ENCODE data around the gene RPL15.

Gene RPL15

GRCh38 chr3:23960649-23961048, 43.7 kb downstream of the RPL15 start:
- Histone ChIP-seq H3K9me3 (ENCODE audit: insufficient read depth, low read length) (no peaks in the 10 kb centered on the region), H3K9me2 (replicated peaks; ENCODE audit: insufficient read depth, low read length) (no peaks in the 10 kb centered on the region), H3K36me3 (ENCODE audit: low read length) (no peaks in the 10 kb centered on the region), H3K27ac (ENCODE audit: low read depth, low read length) (no peak overlapping the region), H3K4me3 (ENCODE audit: insufficient read depth, low read length, poor library complexity, severe bottlenecking) (no peak overlapping the region), H3K4me2 (ENCODE audit: low read depth, low read length, poor library complexity, severe bottlenecking) (no peak overlapping the region), H3F3A (ENCODE audit: insufficient read depth) (0 out of 2 replicates have a peak, but pooled peaks cover 3% of the 10 kb centered on the region), H4K20me1 (ENCODE audit: low read depth, low read length) (no peaks in the 10 kb centered on the region), H3K79me2 (ENCODE audit: insufficient read depth, low read length) (no peaks in the 10 kb centered on the region), H2AFZ (ENCODE audit: low read depth, low read length, severe bottlenecking) (no peak overlapping the region), H3K27me3 (ENCODE audit: low read length) (no peaks in the 10 kb centered on the region), H3K9ac (ENCODE audit: low read length) (no peak overlapping the region)
- TF ChIP-seq EZH2phosphoT487 (conservative IDR thresholded peaks at IDR 0.05; ENCODE audit: low read length) (no peak), CTCF (IDR thresholded peaks at IDR 0.05; ENCODE audit: insufficient read depth, low read length, poor library complexity, severe bottlenecking) (no peak)

GRCh38 chr3:23961066-23961465, 44.1 kb downstream of the RPL15 start:
- Histone ChIP-seq H3K79me2 (ENCODE audit: insufficient read depth, low read length) (no peaks in the 10 kb centered on the region), H3K27ac (ENCODE audit: low read depth, low read length) (no peak overlapping the region), H4K20me1 (ENCODE audit: low read depth, low read length) (no peaks in the 10 kb centered on the region), H3K4me3 (ENCODE audit: insufficient read depth, low read length, poor library complexity, severe bottlenecking) (no peak overlapping the region), H2AFZ (ENCODE audit: low read depth, low read length, severe bottlenecking) (no peak overlapping the region), H3K9ac (ENCODE audit: low read length) (no peak overlapping the region), H3K4me2 (ENCODE audit: low read depth, low read length, poor library complexity, severe bottlenecking) (no peak overlapping the region), H3F3A (ENCODE audit: insufficient read depth) (0 out of 2 replicates have a peak, but pooled peaks cover 3% of the 10 kb centered on the region), H3K27me3 (ENCODE audit: low read length) (no peaks in the 10 kb centered on the region), H3K9me2 (replicated peaks; ENCODE audit: insufficient read depth, low read length) (no peaks in the 10 kb centered on the region), H3K36me3 (ENCODE audit: low read length) (no peaks in the 10 kb centered on the region), H3K9me3 (ENCODE audit: insufficient read depth, low read length) (no peaks in the 10 kb centered on the region)
- TF ChIP-seq CTCF (IDR thresholded peaks at IDR 0.05; ENCODE audit: insufficient read depth, low read length, poor library complexity, severe bottlenecking) (no peak), EZH2phosphoT487 (conservative IDR thresholded peaks at IDR 0.05; ENCODE audit: low read length) (no peak)

- Histone ChIP-seq H3K9me3 (ENCODE audit: insufficient read depth, low read length) (no peaks in the 10 kb centered on the region), H3K79me2 (ENCODE audit: insufficient read depth, low read length) (no peaks in the 10 kb centered on the region), H3K36me3 (ENCODE audit: low read length) (no peaks in the 10 kb centered on the region), H4K20me1 (ENCODE audit: low read depth, low read length) (no peaks in the 10 kb centered on the region), H3K27ac (ENCODE audit: low read depth, low read length) (no peak overlapping the region), H3K27me3 (ENCODE audit: low read length) (no peaks in the 10 kb centered on the region), H3K4me3 (ENCODE audit: insufficient read depth, low read length, poor library complexity, severe bottlenecking) (no peak overlapping the region), H3K9ac (ENCODE audit: low read length) (no peak overlapping the region), H3K9me2 (replicated peaks; ENCODE audit: insufficient read depth, low read length) (no peaks in the 10 kb centered on the region), H3K4me2 (ENCODE audit: low read depth, low read length, poor library complexity, severe bottlenecking) (no peak overlapping the region), H2AFZ (ENCODE audit: low read depth, low read length, severe bottlenecking) (no peak overlapping the region), H3F3A (ENCODE audit: insufficient read depth) (0 out of 2 replicates have a peak, but pooled peaks cover 3% of the 10 kb centered on the region)
- TF ChIP-seq CTCF (IDR thresholded peaks at IDR 0.05; ENCODE audit: insufficient read depth, low read length, poor library complexity, severe bottlenecking) (no peak), EZH2phosphoT487 (conservative IDR thresholded peaks at IDR 0.05; ENCODE audit: low read length) (no peak)
Observed at GRCh38 chr3:23961913-23962312, 45.0 kb downstream of the RPL15 start.

Measured in SU-DHL-6 (cell line).